Nephron progenitor cell (in vitro differentiated cells): ENCODE measurements around the gene GRIK2.
"Not testable (repeated sequence)": the region's sequence is repeated elsewhere in the genome, so short reads cannot be mapped to it uniquely, and the experiment has no call there.

Source experiments
- DNase-seq: peaks from one replicate; pipeline ENCODE4 v3.0.0; 2021
- H3K27ac Mint-ChIP-seq: 2 replicates; pipeline ENCODE4 v1.8.0; 2021; ENCODE audit warnings: mild to moderate bottlenecking, moderate library complexity, mixed read lengths
- H3K27me3 Mint-ChIP-seq: 2 replicates; pipeline ENCODE4 v1.8.0; 2021; ENCODE audit warnings: mild to moderate bottlenecking, low read depth, mixed read lengths; ENCODE audit not compliant: poor library complexity
- H3K36me3 Mint-ChIP-seq: 2 replicates; pipeline ENCODE4 v1.8.0; 2021; ENCODE audit warnings: low read depth, mixed read lengths
- H3K4me1 Mint-ChIP-seq: 2 replicates; pipeline ENCODE4 v1.8.0; 2021; ENCODE audit warnings: mixed read lengths
- H3K4me3 Mint-ChIP-seq: 2 replicates; pipeline ENCODE4 v1.8.0; 2021; ENCODE audit warnings: mild to moderate bottlenecking, moderate library complexity, mixed read lengths
- H3K9me3 Mint-ChIP-seq: 2 replicates; pipeline ENCODE4 v1.8.0; 2021; ENCODE audit warnings: mild to moderate bottlenecking, moderate library complexity, mixed read lengths
- TF ChIP-seq, protein P1 (sequence below): fragments of 200-600 bp; sonication (generic); IDR thresholded peaks from 2 replicates; pipeline ENCODE4 v1.5.0; 2021; ENCODE audit warnings: antibody characterized with exemption

Gene GRIK2

DNA sequence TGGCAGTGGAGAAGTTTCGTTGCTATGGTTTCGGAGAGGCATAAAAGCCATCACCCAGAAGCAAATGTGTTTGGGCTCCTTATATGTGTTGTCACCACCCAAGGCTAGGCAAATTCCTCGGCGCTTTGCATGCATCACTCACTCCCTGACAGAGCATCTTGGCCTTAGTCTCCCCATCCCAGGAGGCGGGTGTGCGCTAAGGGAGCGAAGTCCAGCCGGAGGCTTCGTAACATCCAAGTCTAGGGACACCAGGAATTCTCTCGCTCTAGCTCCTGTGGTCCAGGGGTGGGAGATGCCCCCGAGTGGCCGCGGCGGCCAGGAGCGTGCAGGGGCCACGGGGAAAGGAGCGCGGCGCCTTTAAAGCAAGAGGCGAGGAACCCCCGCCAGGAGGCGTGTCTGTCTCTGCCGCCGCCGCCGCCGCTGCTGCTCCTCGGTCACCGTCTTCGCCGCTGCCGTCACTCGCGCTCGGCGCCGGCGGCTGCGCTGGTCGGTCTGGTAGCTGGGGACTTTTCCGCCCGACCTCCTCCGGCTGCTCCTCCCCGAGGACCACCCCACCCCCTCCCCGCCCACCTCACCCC, at the start of gene GRIK2:
Gene GRIK2, plus strand, starts transcription at position 458 of the 578 bp plus-strand sequence.
- H3K4me1 Mint-ChIP-seq, result peaks cover 48% of the 10 kb centered on the region
- TF ChIP-seq, protein P1, sequence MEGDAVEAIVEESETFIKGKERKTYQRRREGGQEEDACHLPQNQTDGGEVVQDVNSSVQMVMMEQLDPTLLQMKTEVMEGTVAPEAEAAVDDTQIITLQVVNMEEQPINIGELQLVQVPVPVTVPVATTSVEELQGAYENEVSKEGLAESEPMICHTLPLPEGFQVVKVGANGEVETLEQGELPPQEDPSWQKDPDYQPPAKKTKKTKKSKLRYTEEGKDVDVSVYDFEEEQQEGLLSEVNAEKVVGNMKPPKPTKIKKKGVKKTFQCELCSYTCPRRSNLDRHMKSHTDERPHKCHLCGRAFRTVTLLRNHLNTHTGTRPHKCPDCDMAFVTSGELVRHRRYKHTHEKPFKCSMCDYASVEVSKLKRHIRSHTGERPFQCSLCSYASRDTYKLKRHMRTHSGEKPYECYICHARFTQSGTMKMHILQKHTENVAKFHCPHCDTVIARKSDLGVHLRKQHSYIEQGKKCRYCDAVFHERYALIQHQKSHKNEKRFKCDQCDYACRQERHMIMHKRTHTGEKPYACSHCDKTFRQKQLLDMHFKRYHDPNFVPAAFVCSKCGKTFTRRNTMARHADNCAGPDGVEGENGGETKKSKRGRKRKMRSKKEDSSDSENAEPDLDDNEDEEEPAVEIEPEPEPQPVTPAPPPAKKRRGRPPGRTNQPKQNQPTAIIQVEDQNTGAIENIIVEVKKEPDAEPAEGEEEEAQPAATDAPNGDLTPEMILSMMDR, result peak; percentile 31
- peak within 1 kb of the TSS; percentile 90 for H3K4me3 Mint-ChIP-seq
- H3K27me3 Mint-ChIP-seq, result peaks cover 66% of the 10 kb centered on the region
- H3K27ac Mint-ChIP-seq, result peak within 1 kb of the TSS; percentile 68
- no peaks in the 10 kb centered on the region for H3K9me3 Mint-ChIP-seq
- H3K36me3 Mint-ChIP-seq, result no peaks in the 10 kb centered on the region
- peak; percentile 82 for DNase-seq

DNA sequence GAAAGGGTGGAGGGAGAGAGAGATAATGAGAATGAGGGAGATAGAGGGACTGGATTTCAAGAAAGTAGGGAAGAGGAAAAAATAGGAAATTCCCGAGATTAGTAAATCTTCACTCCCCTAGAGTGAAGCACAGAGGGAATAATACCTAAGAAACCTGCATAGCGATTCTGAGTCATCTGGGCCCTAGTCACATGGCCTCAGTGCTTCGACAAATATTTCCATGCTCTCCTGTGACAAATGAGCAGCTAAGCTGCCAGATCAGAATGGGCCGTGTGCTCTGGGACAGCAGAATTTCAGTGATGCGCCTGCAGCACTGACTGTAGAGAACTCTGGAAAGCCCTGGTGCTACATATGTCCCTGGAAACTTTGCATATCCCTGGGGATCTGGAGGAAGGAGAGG, 48.6 kb upstream of the GRIK2 start:
- TF ChIP-seq, protein P1, result no peak
- H3K27ac Mint-ChIP-seq, result no peak overlapping the region
- H3K9me3 Mint-ChIP-seq, result no peaks in the 10 kb centered on the region
- H3K4me1 Mint-ChIP-seq, result peaks cover 11% of the 10 kb centered on the region
- H3K36me3 Mint-ChIP-seq, result no peaks in the 10 kb centered on the region
- H3K4me3 Mint-ChIP-seq, result no peak overlapping the region
- no peak for DNase-seq
- no peaks in the 10 kb centered on the region for H3K27me3 Mint-ChIP-seq

DNA sequence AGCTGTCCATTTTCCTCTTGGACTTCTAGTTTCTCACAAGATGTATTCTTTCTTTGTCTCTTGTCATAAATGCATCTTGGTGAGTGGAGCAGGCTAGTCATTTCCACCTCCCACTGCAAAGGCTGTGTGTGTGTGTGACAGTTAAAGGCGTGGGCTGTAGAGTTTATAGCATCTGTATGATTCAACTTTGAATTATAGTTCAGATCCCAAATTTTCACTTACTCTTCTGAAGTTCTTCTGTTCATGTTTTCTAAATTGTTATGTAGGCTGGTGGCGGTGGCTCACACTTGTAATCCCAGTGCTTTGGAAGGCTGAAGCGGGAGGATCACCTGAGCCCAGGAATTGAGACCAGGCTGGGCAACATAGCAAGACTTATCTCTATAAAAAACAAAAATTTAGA, 44.7 kb upstream of the GRIK2 start:
- Mint-ChIP-seq H3K4me3 (no peak overlapping the region), H3K27ac (no peak overlapping the region), H3K9me3 (no peaks in the 10 kb centered on the region), H3K27me3 (no peaks in the 10 kb centered on the region), H3K36me3 (no peaks in the 10 kb centered on the region), H3K4me1 (peaks cover 40% of the 10 kb centered on the region)
- TF ChIP-seq, protein P1, result no peak
- no peak for DNase-seq

DNA sequence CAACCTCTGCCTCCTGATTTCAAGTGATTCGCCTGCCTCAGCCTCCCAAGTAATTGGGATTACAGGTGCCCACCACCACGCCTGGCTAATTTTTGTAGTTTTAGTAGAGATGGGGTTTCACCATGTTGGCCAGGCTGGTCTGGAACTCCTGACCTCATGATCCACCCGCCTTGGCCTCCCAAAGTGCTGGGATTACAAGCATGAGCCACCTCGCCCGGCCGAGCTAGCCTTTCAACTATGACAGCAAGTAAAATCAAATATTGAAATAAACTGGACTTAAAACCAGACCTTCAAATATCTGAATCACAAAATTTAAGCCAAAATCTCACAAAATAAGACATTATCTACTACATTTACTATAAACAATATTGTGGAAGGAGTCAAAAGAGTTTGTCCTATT, 42.9 kb upstream of the GRIK2 start:
- H3K9me3 Mint-ChIP-seq, H3K4me3 Mint-ChIP-seq, DNase-seq, H3K36me3 Mint-ChIP-seq, H3K27ac Mint-ChIP-seq, H3K27me3 Mint-ChIP-seq: not testable (repeated sequence)
- peaks cover 41% of the 10 kb centered on the region for H3K4me1 Mint-ChIP-seq

DNA sequence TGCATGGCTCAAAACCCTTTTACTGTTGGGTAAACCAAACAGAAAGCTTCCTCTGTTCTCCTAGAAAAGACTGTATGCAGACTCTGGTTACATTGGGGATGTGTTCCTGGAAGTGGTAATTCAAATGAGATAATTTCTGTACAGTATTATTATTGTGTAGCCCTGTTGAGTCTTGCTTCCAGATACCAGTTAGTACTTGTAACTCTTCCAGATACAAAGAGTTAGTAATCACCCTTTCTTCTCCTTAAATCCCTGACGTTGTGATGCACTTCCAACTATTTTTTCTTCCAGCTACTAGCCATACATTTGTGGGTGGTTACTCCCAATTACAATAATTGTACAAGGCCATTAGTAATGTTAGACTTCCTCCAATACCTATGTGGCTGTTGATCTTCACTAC, 42.3 kb upstream of the GRIK2 start:
- Mint-ChIP-seq H3K36me3 (no peaks in the 10 kb centered on the region), H3K27me3 (no peaks in the 10 kb centered on the region), H3K4me3 (no peak overlapping the region), H3K27ac (peak overlapping the region; percentile 96), H3K9me3 (no peaks in the 10 kb centered on the region), H3K4me1 (peaks cover 41% of the 10 kb centered on the region)
- no peak for DNase-seq
- TF ChIP-seq, protein P1, result no peak

DNA sequence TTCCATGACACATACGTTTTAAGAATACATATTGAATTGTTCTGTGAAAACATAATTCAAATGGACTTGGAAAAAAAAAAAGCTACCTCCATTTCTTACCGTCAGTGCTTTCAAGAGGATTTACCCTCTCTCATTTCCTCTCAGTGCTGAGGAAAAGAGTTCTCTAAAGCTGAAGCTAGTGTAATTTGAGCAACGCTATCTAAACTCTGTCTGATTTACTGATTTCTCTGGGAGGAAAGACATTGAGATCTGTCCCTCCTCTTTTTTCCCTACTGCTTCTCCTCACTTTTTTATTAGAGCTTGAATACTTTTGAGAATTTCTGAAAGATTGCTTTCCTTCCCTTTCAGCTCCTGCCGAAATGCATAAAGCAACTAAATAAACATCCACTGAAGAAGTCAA, 41.2 kb upstream of the GRIK2 start:
- no peak for DNase-seq
- peak overlapping the region; percentile 53 for H3K4me3 Mint-ChIP-seq
- TF ChIP-seq, protein P1, result no peak
- no peaks in the 10 kb centered on the region for H3K27me3 Mint-ChIP-seq
- peaks cover 37% of the 10 kb centered on the region for H3K4me1 Mint-ChIP-seq
- no peaks in the 10 kb centered on the region for H3K36me3 Mint-ChIP-seq
- no peaks in the 10 kb centered on the region for H3K9me3 Mint-ChIP-seq
- H3K27ac Mint-ChIP-seq, result peak overlapping the region; percentile 96
